ENCODE results near the gene DHRS12.

DNA sequence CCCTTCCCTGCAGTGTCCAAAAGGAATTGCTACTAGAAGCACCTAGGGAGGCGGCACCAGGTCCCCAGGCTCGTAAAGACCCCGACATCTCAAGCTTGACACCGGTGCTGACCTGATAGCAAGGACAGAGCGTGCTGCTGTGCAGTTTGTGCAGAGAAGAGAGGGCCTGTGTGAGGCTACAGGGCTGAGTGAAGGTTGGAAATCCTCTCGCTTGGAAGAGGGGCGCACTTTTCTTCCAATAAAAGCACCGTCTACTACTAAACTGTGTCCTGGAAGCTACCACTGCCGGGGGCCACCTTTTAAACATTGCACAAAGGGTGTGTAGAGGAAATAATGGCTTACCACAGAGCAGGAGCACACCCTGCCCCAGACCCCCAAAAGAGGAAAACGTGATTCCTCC, 30.0 kb upstream of the DHRS12 start:
- no peak for TF ChIP-seq POLR2A (IDR thresholded peaks at IDR 0.05)
- TF ChIP-seq, protein P1, sequence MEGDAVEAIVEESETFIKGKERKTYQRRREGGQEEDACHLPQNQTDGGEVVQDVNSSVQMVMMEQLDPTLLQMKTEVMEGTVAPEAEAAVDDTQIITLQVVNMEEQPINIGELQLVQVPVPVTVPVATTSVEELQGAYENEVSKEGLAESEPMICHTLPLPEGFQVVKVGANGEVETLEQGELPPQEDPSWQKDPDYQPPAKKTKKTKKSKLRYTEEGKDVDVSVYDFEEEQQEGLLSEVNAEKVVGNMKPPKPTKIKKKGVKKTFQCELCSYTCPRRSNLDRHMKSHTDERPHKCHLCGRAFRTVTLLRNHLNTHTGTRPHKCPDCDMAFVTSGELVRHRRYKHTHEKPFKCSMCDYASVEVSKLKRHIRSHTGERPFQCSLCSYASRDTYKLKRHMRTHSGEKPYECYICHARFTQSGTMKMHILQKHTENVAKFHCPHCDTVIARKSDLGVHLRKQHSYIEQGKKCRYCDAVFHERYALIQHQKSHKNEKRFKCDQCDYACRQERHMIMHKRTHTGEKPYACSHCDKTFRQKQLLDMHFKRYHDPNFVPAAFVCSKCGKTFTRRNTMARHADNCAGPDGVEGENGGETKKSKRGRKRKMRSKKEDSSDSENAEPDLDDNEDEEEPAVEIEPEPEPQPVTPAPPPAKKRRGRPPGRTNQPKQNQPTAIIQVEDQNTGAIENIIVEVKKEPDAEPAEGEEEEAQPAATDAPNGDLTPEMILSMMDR (IDR thresholded peaks at IDR 0.05), result no peak

Data from right lobe of liver (tissue), 4 donors.